ENCODE results near the gene DMKN. TPM values are rescaled to one million over a fixed set of nuclear protein-coding genes. Genes with fewer than 3 reads are reported as not detected.

The DMKN gene
- total and polyA plus RNA-seq, 9 of the 15 experiments (the other 6 are each of a cell fraction or from before 2014, with no cell fraction given), result 0.36 to 0.53 TPM; not detected in 7

DNA sequence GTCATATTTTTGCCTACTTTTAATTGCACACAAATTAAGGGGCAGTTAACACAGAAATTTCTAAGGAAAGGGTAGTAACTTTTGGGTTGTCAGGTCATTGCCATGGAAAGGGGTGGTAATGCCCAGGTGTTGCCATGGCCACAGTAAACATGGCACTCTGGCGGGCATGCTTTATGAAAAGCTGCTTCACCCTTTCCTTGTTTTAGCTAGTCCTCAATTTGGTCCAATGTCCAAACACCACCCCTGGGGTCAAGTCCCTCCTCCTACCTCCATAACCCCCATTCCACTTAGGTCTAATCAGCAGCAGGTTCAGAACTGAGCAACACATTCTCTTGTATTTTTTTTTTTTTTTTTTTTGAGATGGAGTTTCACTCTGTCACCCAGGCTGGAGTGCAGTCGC is 58.8 kb downstream of the DMKN start:
- Histone ChIP-seq H3K79me2 (ENCODE audit: control insufficient read depth, insufficient read depth, low read length) (no peaks in the 10 kb centered on the region), H3K9ac (ENCODE audit: insufficient read depth in 1 of 2, low read depth in 2 of 2, low read length in 2 of 2) (no peak overlapping the region), H3K4me1 (replicated peaks in 1 of 2; ENCODE audit: control insufficient read depth in 2 of 2, insufficient read depth in 2 of 2, low read length in 2 of 2) (peaks cover 0 to 7% of the 10 kb centered on the region in 2 experiments; a peak in 1 of 5 replicates), H3K9me3 (replicated peaks; ENCODE audit: control insufficient read depth, insufficient read depth, low read depth, low read length) (no peaks in the 10 kb centered on the region), H4K20me1 (replicated peaks; ENCODE audit: control insufficient read depth, insufficient read depth, low read length) (no peaks in the 10 kb centered on the region), H3K27ac (ENCODE audit: extremely low read depth, low read depth, low read length) (no peak overlapping the region), H2AFZ (ENCODE audit: low read depth, low read length) (no peak overlapping the region), H3K4me3 (no peak overlapping the region), H3K27me3 (ENCODE audit: control insufficient read depth in 2 of 2, insufficient read depth in 2 of 2, low read length in 2 of 2) (peaks cover 22 to 39% of the 10 kb centered on the region in 2 experiments), H3K36me3 (ENCODE audit: control insufficient read depth, insufficient read depth, low read length) (no peaks in the 10 kb centered on the region), H3K4me2 (ENCODE audit: insufficient read depth, low read length) (no peak overlapping the region), H3K9me1 (ENCODE audit: control insufficient read depth, insufficient read depth, low read length) (no peaks in the 10 kb centered on the region)
- in situ Hi-C loops (cut with MboI) (no loop called here), intact Hi-C loops (cut with micrococcal nuclease) (no loop called here)
- WGBS (ENCODE audit: insufficient coverage, low coverage, missing lambda C conversion rate), result 6% methylated on average over 1 of the region's 2 CpGs
- no peak for DNase-seq (ENCODE audit: extremely low read depth in 1 of 4, low spot score in 3 of 4)
- no TSS peak for BruUV-seq (replicated peaks)
- ChIA-PET POLR2A (interaction anchor here (0.7 to 1.5 kb wide), 2 partner anchors 13 to 32 kb away, joined by 3 read pairs; no protein-coding TSS in a partner anchor), CTCF (ENCODE audit: low intra/inter-chr PET ratio) (no interaction called here)
- ATAC-seq, result no peak
- TF ChIP-seq TRIM24 (IDR thresholded peaks at IDR 0.05) (no peak), FIP1L1 (IDR thresholded peaks at IDR 0.05; ENCODE audit: low read depth, low read length, poor library complexity, severe bottlenecking) (no peak), CHD1 (IDR thresholded peaks at IDR 0.05; ENCODE audit: low read length) (no peak), SNIP1 (IDR thresholded peaks at IDR 0.05; ENCODE audit: low read depth) (no peak), NR2F6 (CRISPR knock-in tag; IDR thresholded peaks at IDR 0.05) (no peak), SAFB (IDR thresholded peaks at IDR 0.05; ENCODE audit: borderline replicate concordance, low read depth, low read length) (no peak), RBM39 (optimal IDR thresholded peaks at IDR 0.05; ENCODE audit: low read depth, low read length) (no peak), SMARCA4 (IDR thresholded peaks at IDR 0.05) (no peak), RBM15 (IDR thresholded peaks at IDR 0.05; ENCODE audit: insufficient read depth, low read length) (no peak), U2AF2 (optimal IDR thresholded peaks at IDR 0.05; ENCODE audit: low read depth, low read length) (no peak), COPS2 (conservative IDR thresholded peaks at IDR 0.05) (no peak), ZNF23 (CRISPR knock-in tag; IDR thresholded peaks at IDR 0.05) (no peak), TCF3 (CRISPR knock-in tag; IDR thresholded peaks at IDR 0.05) (no peak), FOXK2 (conservative IDR thresholded peaks at IDR 0.05 in 1 of 2, IDR thresholded peaks at IDR 0.05 in 1 of 2; ENCODE audit: low read depth in 2 of 2) (no peak)
- TF ChIP-seq, protein P1, sequence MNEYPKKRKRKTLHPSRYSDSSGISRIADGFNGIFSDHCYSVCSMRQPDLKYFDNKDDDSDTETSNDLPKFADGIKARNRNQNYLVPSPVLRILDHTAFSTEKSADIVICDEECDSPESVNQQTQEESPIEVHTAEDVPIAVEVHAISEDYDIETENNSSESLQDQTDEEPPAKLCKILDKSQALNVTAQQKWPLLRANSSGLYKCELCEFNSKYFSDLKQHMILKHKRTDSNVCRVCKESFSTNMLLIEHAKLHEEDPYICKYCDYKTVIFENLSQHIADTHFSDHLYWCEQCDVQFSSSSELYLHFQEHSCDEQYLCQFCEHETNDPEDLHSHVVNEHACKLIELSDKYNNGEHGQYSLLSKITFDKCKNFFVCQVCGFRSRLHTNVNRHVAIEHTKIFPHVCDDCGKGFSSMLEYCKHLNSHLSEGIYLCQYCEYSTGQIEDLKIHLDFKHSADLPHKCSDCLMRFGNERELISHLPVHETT (CRISPR knock-in tag; conservative IDR thresholded peaks at IDR 0.05 in 1 of 2, IDR thresholded peaks at IDR 0.05 in 1 of 2), result no peak
- TF ChIP-seq, protein P2, sequence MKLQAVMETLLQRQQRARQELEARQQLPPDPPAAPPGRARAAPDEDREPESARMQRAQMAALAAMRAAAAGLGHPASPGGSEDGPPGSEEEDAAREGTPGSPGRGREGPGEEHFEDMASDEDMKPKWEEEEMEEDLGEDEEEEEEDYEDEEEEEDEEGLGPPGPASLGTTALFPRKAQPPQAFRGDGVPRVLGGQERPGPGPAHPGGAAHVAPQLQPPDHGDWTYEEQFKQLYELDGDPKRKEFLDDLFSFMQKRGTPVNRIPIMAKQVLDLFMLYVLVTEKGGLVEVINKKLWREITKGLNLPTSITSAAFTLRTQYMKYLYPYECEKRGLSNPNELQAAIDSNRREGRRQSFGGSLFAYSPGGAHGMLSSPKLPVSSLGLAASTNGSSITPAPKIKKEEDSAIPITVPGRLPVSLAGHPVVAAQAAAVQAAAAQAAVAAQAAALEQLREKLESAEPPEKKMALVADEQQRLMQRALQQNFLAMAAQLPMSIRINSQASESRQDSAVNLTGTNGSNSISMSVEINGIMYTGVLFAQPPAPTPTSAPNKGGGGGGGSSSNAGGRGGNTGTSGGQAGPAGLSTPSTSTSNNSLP (IDR thresholded peaks at IDR 0.05; ENCODE audit: borderline replicate concordance, low read depth, low read length), result no peak
- TF ChIP-seq, protein P3, sequence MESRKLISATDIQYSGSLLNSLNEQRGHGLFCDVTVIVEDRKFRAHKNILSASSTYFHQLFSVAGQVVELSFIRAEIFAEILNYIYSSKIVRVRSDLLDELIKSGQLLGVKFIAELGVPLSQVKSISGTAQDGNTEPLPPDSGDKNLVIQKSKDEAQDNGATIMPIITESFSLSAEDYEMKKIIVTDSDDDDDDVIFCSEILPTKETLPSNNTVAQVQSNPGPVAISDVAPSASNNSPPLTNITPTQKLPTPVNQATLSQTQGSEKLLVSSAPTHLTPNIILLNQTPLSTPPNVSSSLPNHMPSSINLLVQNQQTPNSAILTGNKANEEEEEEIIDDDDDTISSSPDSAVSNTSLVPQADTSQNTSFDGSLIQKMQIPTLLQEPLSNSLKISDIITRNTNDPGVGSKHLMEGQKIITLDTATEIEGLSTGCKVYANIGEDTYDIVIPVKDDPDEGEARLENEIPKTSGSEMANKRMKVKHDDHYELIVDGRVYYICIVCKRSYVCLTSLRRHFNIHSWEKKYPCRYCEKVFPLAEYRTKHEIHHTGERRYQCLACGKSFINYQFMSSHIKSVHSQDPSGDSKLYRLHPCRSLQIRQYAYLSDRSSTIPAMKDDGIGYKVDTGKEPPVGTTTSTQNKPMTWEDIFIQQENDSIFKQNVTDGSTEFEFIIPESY (CRISPR knock-in tag; IDR thresholded peaks at IDR 0.05), result no peak
- no peak for FAIRE-seq
